NCI-H526 (cell line): ENCODE data around the gene UBE3C.
"Not testable (repeated sequence)": the region's sequence is repeated elsewhere in the genome, so short reads cannot be mapped to it uniquely, and the experiment has no call there.

ENCODE experiments used
- DNase-seq, 2 experiments: peaks; one replicate each; lab custom pipeline; 2025; lab: John Stamatoyannopoulos, UW

The UBE3C gene

DNA sequence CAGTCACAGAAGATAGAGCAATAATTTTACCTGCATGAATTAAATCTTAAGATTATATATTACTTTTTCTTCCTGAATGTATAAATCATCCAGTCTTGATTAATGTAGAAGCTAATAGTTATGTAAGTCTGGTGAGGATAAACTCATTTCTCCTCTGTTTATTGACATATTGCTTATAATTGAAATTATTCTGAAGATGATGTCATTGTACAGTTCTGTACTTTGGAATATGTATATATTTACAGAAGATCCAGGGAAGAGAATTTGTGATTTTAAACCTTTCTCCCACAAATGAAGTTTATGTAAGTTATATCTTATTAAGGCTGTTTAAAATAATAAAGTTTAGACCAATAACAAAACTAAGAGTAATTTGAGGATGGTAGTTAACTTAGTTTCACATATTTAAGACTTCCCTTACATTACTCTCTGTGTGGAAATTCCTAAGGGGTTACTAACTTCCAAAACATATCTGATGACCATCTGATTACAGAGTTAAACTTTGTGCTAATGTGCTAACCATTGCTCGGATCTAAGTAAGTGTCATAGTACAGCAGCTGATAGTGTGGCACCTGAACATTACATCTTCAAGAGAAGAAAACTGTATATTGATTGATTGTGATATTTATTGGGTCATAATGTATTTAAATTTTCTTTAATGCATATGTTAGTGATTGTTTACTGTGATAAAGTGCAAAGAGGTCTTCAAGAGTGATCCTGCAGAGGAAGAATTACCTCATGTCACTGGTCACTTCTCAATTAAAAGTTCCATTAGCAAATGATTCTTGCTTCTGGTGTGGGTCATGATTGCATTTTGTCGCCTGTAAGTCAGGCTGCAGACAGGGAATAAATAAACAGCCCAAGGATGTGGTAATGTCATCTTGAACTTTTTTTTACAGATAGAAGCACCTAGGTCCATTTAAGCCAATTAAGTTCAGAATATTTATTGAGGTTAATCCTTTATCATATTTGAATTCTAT is 96.9 kb downstream of the UBE3C start:
- no peak for DNase-seq

- no peak for DNase-seq
Measured at GRCh38 chr7:157238087-157238486, 99.4 kb downstream of the UBE3C start.

DNA sequence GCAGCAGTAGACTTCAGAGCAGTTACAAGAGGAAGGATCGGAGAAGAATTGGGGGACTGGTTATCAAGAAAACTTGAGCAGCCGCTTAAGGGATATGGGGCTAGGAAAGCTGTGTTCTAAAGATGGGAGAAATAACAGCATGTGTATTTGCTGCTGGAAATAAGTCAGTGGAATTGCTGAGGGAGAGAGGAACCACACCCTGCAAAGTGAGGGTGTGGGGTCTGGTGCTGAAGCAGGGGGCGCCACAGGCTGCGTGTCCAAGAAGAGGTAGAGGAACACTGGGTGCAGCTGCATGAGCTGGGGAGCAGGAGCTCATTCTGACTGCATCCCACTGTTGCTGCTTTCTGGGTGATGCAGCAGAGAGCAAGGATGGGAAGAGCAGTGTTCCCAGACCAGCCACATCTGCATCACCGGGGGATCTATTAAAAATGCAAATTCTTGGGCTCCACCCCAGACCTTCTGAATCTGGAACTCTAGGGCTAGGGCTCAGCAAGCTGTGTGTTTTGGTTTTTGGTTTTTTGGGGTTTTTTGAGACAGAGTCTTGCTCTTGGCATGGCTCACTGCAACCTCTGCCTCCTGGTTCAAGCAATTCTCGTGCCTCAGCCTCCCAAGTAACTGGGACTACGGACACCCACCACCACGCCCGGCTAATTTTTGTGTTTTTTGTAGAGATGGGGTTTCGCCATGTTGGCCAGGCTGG is 101.0 kb downstream of the UBE3C start:
- DNase-seq = no peak

DNA sequence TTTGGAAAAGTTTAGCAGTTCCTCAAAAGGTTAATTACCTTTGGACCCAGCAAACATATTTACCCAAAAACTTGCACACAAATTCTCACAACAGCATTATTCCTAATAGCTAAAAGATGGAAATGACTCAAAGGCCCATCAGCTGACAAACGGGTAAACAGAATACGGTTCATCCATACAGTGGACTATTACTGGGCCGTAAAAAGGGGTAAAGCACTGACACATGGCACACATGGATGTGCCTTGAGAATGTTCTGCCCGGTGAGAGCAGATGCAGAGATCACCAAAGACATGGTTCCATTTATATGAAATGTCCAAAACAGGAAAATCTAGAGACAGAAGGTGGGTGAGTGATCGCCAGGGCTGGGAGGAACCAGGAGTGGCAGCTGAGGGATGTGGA is 102.9 kb downstream of the UBE3C start:
- DNase-seq = no peak

- DNase-seq = peak; percentile 30 to 36
Measured at GRCh38 chr7:157244516-157245294, 106.0 kb downstream of the UBE3C start.

DNA sequence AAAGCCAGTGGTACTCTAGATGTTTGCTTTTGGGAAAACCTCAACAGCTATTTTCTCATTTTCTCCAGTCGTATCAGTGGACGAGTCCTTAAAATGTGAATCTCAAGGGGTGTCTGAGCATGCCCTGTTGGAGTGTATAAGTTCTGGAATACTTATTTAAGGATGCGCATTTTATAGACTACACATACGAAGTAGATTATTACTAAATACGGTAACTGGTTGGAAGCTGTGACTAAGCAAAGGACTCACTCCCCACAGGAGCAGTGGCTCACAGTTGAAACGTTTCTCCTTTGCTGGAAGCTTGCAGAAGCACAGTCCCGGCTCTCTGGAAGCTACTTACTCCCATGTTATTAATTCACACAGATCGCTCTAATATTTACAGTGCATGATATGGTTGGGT is 107.3 kb downstream of the UBE3C start:
- no peak for DNase-seq

GRCh38 chr7:157248659-157249058 is 109.9 kb downstream of the UBE3C start:
- no peak for DNase-seq

DNA sequence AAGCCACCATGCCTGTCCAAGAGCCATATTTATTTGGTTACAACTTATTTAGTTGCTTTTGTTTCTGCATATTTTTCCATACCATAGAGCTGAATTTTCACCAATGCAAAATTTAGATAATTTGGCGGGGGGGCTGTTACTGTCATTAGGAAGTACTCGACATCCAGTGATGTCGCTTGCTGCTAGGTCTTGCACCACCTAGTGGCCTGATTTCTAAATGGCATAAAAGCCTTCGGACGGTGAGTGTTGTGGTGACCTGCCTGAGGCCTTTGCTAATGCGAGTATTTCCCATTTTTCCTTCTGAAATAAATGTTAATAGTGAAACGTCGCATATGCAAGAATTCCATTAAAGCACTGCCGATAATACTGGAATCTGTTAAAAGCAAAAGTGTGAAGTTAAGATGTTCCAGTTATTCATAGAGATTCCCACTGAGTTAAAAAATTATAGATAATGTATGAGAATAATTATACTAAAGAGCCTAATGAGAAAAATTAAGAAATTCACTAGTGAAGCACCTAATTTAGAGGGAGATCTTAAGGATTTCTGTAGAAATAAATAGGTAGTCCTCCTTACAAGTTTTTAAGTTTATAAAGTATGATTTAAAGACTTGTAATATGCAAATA is 112.0 kb downstream of the UBE3C start:
- peak; percentile 44 to 83 for DNase-seq

DNA sequence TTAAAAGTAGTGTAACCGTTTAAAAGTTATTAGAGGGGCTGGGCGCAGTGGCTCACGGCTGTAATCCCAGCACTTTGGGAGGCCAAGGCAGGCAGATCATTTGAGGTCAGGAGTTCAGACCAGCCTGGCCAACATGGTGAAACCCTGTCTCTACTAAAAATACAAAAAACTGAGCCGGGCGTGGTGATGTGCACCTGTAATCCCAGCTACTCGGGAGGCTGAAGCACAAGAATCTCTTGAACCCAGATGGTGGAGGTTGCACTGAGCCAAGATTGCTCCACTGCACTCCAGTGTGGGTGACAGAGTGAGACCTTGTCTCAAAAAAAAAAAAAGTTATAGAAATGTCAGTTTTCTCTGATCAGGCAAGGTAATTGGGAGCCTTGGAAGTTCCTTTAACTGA is 113.1 kb downstream of the UBE3C start:
- not testable (repeated sequence) for DNase-seq

DNA sequence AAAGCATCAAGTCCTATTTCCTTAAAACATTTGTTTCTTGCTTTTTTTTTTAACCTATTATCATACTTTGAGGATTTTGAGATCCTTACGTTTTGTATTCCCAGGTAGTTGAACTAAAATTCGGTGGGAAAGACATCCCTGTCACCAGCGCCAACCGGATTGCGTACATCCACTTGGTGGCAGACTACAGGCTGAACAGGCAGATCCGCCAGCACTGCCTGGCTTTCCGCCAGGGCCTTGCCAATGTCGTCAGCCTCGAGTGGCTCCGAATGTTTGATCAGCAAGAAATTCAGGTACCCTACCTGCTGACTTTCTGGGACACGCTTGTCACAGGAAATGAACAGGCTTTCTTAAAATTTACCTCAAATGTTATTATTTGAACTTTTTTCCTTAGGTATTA is 115.1 kb downstream of the UBE3C start:
- no peak for DNase-seq

DNA sequence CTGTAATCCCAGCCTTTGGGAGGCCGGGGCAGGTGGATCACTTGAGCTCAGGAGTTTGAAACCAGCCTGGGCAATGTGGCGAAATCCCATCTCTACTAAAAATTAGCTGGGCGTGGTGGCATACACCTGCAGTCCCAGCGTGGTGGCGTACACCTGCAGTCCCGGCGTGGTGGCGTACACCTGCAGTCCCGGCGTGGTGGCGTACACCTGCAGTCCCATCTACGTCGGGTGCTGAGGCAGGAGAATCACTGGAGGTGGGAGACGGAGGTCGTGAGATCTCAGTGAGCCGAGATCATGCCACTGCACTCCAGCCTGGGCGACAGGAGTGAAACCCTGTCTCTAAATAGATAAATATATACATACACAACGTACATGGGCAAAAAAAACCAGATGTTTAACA is 116.1 kb downstream of the UBE3C start:
- DNase-seq = not testable (repeated sequence)

DNA sequence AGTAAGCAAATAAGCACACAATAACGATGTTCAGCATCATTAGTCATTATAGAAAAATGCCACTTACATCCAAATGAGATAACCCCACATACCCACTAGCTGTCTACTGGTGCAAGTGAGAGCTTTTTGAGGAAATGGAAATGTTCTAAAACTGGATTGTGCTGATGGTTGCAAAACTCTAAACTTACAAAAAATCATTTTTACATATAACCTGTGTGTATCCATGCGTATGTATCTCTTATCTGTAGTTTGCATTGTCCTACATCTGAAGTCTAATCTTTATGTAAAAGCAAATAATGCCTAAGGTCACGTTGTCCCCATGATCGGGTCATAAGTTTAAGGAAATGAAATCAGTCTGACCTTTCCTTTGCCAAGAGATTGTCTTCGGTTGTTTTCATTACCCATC is 116.5 kb downstream of the UBE3C start:
- DNase-seq = peak in 1 of 2 experiments; percentile 36

DNA sequence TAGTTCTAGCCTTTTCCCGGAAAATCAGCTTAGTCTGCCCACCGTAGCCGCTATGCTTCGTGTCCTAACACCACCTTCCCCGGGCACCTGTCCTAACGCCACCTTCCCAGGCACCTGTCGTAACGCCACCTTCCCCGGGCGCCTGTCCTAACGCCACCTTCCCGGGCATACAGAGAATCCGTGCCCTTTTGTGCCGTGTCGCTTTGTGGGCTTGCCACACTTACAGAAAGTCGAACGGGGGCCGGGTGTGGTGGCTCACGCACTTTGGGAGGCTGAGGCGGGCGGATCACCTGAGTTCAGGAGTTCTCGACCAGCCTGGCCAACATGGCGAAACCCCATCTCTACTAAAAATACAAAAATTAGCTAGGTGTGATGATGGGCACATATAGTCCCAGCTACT is 124.4 kb downstream of the UBE3C start:
- DNase-seq = no peak

GRCh38 chr7:157265051-157265450 is 126.3 kb downstream of the UBE3C start:
- no peak for DNase-seq

DNA sequence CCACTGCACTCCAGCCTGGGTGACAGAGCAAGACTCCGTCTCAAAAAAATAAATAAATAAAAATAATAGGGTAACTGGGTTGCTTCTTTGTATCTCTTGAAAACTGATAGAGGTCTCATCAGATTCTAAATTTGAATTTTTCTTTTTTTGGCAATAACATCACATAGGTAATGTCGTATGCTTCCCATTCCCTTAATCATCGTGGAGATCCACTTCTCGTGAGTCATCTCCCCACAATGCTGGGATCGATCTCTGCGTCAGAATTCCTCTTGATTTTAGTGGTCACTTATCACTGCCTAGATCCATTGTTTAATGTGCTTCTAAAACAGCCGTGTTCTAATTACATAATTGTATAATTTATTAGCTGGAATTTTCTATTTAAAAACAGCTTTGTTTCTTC is 127.5 kb downstream of the UBE3C start:
- DNase-seq = no peak

DNA sequence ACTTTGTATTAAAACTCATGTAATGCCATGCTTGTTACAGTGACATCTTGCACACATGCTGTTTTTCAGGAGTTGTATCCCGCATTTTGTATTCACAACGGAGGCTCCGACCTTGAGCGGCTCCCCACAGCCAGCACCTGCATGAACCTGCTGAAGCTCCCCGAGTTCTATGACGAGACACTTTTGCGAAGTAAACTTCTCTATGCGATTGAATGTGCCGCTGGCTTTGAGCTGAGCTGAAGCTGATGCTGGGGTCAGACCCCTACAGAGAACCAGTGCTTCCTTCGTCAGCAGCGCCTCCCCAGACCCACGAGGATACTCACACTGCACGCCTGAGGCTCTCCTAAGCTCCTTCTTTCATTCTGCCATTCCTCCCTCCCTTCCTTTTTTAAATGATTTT is 128.8 kb downstream of the UBE3C start:
- no peak for DNase-seq

DNA sequence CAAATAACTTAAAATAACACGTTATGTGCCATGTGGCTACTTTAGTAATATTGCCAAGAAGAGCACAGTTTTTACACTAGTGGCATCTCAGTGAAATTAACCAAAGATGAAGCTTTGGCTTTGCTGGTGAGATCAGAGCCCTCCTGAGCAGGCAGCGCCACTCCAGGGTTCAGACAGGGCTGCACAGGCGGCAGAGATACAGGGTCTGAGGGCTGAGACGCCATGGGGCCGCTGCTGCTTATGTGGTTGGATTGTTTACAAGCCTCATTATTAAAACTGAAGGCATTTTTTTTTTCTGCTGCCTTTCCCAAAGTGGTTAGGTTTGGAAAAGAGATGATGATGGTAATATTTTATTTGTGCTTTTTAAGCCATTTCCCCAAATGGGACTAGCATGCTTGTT is 129.2 kb downstream of the UBE3C start:
- no peak for DNase-seq

DNA sequence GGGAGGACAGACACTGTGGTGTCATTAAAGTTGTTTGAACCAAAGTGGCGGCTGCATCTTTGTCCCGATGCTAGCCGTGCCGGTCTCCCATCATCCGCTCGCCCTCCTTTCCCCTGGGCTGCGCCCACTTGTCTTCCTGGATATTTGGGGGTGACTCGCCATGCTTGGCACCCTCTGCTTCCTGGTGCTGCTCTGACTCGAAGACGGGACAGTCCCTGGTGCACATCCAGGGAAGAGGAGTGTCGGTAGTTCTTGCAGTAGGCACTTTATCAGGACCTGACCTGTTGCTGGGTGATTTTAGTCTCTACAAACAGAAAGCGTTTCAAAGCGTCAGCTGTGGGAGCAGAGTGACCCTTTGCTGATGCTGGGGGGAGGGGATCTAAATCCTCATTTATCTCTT is 129.8 kb downstream of the UBE3C start:
- no peak for DNase-seq

- DNase-seq = no peak
Measured at GRCh38 chr7:157269341-157270059, 130.8 kb downstream of the UBE3C start.

DNA sequence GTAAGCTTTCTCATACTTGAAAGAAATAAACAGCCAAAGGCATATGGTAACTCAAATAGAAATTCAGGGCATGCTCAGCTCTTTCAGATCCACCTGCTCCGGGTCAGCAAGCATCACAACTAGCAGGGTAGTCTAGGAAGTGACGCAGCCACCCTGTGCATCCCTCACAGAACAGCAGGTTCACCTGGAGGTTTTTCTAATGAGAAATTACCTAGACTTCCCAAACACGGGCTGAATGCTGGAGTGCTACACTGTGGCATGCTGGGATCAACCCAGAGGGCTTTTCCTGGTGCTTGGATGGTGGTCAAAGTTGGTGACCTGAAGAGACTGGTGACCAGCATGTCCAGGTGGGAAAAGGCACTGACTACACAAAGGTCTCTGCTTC is 131.3 kb downstream of the UBE3C start:
- no peak for DNase-seq

GRCh38 chr7:157271315-157271990 is 132.7 kb downstream of the UBE3C start:
- DNase-seq = no peak
